Renal cortical epithelial cell (primary cell): ENCODE measurements around the gene DSCAM. TPM values are rescaled to one million over a fixed set of nuclear protein-coding genes. Genes with fewer than 3 reads are reported as not detected.

Source experiments
- DNase-seq: peaks from one replicate; pipeline ENCODE4 v3.0.0-alpha.2; 2011; ENCODE audit warnings: low read depth
- total RNA-seq: library from RNA; depleted of rRNA; stranded (reverse); fragments of >200 nt; gene quantifications from 2 replicates; pipeline ENCODE4 v1.2.3, GENCODE V29; 2014

The DSCAM gene
- total RNA-seq, 1 donor from 2014 or later, result not detected

DNA sequence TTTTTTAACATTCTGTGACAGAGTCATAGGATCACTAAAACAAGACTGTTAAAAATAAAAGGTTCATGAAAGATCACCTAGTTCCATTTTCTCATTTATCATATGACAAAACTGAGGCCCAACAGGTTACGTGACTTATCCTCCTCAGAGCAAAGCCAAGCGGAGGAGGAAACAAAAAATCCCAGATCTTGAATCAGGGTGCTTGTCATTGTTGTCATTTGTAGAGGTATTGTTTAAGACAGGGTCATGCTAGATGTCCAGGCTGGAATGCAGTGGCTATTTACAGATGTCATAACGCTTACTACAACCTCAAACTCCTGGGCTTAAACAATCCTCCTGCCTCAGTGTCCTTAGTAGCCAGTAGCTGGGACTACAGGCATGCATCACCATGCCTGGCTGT, 293.2 kb downstream of the DSCAM start:
- DNase-seq, result no peak

DNA sequence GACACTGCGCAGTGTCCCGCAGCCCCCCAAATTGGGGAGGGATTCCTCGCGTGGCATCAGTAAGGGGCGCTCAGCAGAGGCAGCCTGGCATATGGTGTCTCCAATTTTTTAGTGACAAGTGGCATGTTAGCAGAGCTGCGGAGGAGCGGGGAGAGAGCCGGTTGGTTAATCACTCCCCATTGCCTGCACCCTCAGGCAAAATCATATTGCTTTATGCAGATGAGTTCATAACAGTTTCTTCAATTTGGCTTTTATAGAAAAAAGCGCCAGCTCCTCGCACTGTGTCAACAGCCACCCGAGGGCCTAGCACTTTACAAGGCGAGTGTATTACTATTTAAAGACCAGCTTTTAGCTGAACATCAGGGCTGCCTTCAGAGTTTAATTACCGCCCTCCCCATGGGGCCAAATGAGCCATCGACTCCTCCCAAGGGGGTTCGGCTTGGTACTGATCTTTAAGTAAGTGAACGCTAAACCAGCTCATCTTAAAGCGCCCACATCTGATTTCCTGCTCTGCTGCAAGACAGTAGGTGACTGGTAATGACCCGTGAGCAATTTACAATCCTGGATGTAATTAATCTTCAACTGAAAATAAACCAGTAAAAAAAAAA, 298.9 kb downstream of the DSCAM start:
- no peak for DNase-seq

DNA sequence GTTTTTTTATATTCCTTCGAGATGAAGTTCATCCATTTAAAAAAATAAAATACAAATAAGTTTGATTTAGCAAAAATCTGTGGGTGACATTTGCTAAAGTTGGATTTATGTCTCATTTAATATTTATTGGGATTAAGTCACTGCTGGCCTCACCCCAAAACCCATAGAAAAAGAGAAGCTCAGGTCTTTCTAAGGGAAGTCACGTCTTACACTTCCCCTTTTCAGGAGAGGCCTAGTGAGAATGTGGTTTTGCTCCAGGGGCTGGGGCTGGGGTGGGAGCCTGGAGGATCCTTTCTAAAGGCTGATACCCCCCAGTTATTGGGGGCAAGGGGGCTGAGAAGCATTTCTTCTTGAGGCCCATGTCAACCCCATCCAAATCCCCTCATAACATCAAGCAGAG, 300.3 kb downstream of the DSCAM start:
- DNase-seq, result no peak

DNA sequence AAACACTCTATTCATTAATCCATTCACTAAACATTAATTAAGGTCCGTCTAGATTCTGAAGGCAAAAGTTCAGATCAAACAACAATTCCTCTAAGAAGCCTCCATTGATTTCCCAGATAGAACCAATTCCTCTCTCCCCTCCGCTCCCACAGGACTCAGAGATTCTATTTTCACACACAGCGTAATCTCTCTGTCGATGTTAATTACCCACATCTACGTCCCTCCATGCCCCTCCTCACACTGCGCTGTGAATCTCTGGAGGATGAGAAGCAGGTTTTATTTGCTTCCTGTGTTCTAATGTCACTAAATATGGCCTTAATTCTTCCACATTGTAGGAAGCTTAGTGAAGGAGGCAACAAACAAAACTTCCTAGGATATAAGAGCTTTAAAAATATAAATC, 306.7 kb downstream of the DSCAM start:
- no peak for DNase-seq

DNA sequence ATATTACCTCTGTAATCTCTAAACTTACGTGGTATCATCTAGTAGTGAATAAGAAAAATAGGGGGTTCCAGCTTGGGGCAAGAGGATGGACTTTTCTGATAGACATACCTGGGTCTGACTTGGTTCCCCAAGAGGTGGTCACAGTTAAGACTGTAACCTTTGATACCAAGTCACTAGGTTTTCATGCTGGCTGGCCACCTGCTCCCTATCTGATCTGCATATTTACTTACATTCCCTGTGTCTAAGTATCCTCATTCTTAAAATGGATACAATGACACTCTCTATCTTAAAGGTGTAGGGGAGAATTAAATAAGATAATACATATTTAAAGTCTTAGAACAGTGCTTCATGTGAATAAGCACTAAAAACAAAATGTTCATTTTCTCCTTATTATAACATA, 312.1 kb downstream of the DSCAM start:
- no peak for DNase-seq

DNA sequence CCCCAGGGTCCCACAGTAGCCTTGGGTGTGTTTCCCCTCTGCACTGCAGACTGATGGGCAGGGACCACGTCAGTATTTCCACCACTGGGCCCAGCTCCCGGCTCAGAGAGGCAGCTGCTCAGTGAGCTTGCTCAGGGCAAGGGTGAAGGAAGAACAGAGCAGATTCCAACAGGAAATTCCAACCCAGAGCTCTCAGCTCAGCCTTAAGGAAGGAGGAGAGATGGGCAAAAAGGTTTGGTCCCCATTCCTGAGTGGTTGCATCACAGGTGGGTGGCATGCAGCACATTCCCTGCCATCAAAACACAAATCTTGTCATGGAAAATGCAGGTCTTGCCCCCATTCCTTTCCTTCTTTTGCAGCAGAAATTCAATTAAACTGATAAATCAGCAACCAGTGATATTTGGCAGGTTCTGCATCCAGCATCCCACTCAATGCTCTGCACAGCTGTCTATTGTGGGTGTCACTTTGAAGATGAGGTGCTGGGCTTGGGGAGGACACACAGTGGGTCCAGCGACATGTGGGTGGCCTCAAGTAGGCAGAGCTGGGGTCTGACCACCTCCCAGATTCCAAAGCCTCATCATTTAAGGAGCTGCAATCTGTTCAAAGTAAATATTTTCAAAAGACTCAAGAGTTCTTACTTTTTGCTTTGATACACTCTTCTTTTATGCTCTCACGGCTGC, 315.4 kb downstream of the DSCAM start:
- no peak for DNase-seq

DNA sequence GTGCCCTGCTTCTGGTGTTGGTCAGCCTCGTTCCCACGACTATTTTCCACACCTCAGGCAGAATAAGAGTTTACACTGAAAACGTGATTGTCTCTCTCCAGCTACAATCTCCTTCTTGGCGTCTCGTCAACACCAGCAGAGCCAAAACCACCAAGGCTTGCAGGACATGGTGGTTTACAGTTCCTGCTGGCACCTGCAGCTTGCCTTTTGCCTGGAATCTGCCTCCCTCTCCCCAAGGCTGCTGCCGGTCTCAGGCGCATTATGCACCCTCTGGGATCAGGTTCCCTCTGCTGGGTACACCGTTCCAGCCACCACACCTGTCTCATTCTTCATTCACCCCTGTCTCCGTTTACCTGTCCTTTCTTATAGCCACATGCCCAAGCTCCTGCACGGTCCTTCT, 315.9 kb downstream of the DSCAM start:
- no peak for DNase-seq

DNA sequence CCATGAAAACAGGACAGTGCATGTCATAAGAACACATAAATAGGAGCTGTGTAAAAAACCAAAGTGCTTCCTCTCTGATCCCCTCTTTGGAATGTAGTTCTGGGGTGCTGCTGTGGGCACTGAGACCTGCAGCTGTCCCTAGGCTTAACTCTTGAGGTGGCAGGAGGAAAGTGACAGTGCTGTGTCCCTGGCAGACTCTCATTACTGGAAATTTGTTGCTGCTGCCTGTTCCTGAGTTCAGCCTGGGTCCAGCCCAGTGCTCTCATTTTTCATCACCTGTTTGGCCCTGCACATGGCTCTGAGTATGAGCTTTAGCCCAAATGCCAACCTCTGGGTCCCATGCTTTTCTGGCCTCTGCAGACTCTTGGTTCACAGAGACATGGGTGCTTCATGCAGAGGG, 329.3 kb downstream of the DSCAM start:
- no peak for DNase-seq

DNA sequence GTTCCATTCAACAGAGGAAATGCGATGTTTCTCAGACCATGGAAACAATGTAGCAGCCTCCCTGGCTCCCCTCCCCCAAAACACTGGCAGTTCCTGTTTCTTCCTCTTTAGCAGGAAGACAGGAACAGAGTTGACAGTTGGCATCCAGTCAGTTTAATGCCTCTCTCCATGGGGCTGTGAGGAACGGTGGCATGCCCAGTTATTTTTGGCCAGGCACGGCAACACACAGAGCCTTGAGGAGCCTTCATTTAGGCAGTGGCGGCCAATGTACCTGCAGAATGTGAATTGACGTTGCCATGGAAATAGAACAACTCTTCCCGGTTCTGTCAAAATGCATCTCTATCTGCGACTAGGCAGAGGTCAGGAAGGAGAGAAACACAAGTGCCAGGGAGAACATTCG, 330.6 kb downstream of the DSCAM start:
- DNase-seq, result no peak

DNA sequence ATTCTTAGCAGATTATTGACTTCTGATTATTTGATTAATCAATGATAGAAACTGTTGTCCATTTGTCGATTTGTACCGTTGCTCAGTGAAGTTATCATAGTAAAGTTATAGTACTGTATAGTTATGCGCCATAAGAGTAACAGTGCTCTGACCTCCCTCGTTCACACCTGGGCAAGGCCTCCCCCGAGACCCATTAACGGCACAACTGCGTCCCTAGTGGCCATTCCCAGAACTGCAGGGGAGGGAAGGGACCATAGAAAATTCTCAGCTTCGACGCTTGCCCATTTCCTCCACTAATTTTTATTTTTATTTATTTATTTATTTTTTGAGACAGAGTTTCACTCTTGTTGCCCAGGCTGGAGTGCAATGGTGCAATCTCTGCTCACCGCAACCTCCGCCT, 334.4 kb downstream of the DSCAM start:
- no peak for DNase-seq

DNA sequence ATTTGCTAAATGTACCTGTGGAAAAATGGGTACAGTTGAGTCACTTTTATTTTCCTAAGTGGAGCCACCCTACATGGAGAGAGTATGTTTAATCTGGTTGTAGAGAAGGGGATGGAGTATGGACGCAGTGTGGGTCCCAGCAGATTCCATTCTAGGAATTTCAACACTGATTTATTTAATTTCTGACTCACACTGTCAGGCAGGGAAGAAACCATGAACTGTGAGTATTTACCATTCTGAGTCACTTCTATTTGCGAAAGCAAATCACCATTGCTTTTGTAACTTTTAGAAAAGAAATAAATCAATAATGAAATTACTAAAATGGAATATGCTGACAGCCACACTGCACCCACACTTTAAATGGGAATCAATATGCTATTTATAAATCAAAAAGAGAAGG, 339.0 kb downstream of the DSCAM start:
- DNase-seq, result no peak

DNA sequence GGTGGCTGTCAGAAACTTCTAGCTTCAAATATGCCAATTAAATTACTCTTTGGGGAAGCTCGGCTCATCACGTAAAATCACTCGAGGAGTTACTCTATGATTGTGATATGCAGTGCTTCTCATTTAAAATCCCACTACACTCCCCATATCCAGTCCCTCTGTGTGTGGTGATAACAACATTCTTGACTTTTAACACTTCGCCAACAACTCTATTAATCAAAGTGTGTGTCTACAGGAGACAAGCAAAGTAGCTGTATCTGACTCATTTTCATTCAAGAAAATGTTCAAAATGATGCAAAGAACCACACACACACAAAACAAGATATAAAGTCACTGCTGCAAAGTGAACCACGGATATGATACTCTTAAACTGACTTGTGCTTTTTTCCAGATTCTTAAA, 341.3 kb downstream of the DSCAM start:
- no peak for DNase-seq

DNA sequence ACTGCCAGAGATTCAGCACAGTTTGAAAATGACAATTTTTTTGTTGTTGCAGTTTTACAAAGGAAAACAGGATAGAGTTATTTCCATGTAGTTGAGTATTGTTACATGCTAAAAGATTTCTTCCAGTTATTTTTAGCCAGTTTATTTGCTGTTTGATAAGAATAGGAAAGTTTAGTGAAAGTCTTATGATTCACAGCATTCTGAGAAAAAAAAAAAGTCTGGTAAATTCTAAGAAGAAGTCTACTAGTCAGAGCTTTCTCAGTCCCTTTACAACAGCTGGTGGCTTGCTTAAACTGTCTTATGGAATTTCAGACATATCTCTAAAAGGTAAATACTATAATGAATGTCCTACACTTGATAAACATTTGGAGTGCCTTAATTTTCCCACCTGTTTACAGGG, 341.7 kb downstream of the DSCAM start:
- no peak for DNase-seq

DNA sequence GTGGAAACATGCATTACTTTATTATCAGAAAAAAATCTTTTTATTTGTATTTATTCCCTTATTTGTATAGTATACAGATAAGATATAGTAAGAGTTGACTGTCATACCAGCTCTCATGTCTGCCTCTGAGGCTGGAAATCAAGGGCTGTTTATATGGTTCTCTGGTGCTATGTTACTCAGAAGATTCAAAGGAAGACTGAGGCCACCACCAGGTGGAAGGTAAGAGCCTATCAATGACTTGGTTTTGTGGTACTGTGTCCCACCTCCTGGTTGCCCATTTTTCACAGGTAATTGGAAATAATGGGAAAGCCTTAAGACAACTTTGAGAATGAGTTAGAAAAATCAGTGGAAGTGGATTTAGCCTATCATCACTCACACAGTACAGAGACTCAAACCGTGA, 342.1 kb downstream of the DSCAM start:
- no peak for DNase-seq

DNA sequence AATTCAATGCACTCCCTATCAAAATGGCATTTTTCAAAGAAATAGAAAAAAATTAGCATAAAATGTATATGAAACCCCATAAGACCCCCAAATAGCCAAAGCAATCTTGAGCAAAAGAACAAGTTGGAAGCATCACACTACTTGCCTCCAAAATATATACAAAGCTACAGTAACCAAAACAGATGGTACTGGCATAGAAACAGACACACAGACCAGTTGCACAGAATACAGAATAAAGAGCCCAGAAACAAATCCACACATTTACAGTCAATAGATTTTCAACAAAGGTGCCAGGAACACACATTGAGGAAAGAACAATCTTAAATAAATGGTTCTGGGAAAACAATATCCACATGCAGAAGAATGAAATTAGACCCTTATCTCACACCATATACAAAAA, 350.8 kb downstream of the DSCAM start:
- no peak for DNase-seq

DNA sequence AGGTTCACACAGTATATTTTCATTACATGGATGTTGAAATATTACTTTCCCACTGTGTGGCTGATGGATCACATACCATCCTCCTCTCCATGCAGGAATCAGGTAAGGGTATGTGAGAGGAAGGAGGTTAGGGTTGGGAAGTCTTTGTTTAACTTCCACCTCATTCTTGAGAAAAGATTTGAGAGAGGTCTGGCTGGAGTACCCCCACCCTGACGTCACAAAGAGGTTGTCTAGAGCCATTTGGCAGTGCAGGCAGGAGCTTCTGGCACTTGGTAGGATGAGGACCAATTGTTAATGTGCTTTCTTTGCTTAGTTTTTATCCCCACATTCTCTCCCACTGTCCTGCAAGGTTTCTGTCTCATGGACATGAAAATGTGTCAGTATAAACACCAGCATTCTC, 356.6 kb downstream of the DSCAM start:
- DNase-seq, result no peak

DNA sequence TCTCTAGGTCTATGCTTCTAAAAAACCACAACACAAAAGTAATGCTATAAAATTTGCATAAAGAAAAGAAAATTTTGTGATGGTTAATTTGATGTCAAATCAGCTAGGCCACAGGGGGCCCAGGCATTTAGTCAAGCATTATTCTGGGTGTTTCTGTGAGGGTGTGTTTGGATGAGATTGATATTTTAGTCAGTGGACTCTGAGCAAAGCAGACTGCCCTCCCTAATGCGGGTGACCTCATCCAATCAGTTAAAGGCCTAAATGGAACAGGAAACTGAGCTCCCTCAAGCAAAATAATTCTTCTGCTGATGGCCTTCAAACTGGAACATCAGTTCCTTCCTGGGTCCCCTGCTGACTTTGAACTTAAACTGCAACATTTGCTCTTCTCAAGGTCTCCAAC, 358.0 kb downstream of the DSCAM start:
- DNase-seq, result no peak

DNA sequence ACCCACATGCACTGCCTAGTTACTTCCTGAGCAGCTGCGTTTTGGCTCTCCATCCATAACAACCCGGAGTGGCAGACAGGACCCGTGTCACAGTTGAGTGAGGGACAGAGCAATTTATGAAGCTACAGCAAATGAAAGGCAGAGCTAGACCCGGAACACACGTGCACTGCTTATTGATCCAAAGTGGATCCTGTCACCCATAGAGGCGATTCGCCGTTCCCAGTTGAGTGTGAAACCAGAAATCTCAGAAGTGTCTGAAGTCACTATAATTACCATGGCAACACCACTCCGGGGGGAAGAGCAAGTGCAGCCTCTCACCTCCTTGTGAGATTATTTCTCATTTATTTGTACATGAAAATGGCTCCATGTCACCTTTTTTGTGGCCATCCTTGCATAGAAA, 365.2 kb downstream of the DSCAM start:
- no peak for DNase-seq

DNA sequence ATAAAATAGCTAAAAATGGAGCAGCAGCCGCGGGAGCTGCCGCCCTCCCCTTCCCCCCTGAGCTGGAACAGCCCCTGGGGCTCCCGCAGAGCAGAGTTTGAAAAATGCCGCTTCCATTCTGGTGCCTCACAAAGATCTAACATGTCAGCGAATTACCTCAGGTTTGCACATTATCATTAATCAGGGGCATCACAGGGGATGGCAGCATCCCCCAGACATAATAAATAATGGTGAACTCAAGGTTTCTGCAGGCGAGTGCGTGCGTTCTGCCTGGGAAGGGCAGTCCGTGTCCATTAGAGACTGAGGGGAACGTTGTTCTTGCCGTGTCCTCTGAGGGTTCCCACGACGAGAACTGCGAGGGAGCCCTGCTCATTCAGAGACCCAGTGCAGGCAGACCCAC, 372.4 kb downstream of the DSCAM start:
- no peak for DNase-seq

DNA sequence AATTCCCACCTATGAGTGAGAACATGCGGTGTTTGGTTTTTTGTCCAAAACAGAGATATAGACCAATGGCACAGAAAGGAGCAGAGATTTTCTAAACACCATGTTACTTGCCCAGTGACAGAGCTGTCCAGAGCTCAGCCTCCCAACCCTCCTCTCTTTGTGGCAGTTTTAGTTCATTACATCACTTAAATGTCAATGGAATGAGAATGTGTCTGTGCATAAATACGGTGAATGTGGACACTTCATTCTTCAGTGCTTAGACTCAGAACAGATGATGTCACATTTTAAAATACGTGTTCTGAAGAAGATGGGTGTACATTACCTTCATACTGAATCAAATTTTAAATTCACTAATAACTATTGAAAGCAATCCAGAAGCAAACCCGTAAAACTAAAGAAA, 374.9 kb downstream of the DSCAM start:
- no peak for DNase-seq

DNA sequence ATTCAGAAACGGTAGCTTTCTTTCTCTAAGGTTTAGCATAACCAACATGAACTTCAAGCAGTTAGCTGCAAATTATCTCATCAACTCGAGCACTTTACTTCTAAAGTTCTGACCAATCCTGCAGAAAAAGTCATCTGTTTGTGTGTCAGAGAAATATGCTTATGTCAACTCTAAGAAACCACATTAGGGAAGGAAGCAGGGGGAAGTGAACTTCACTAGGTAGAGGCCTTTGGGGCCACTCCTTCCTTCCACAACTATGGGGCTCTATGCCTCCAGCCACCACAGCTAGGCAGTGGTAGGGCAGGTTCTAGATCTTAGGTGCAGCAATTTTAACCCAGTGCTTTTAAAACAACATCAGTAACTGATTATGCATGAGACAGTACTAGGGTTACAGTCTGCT, 375.9 kb downstream of the DSCAM start:
- no peak for DNase-seq

DNA sequence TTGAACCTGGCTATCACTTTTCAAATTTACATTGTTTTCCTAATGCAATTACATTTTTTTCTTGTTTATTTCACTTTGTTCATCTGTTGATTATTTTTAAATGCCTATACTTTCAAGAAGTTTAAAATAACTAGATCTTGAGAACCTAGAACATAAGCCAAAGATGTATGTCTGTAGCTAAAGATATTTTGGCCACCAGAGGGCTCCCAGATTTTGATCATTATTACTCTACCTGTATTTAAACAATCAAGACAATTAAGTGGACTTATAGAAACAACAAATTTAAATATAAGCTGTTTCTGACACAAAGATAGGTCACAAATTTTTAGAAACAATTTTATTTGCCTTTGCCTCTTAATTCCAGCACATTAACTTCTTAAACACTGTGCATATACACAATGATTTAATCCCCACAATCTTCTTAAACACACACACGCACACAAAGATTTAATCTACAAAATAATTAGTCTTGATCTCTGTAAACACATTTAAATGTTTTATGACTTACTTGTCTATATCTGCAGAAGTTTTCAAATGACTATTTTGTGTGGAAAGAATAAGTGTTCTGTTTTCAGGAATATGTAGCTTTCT, 380.0 kb downstream of the DSCAM start:
- DNase-seq, result no peak

DNA sequence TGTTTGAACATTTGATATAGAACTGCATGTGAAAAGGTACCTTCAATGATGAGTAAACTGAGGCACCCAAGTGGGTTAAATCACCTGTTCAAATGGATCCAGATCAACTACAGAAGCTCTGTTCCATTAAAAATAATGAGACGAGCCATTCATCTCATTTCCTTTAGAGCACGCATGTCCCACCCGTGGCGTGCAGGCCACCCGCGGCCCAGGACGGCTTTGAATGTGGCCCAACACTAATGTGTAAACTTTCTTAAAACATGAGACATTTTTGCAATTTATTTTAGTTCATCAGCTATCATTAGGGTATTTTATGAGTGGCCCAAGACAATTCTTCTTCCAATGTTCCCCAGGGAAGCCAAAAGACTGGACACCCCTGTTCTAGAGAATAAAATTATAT, 381.6 kb downstream of the DSCAM start:
- DNase-seq, result no peak

DNA sequence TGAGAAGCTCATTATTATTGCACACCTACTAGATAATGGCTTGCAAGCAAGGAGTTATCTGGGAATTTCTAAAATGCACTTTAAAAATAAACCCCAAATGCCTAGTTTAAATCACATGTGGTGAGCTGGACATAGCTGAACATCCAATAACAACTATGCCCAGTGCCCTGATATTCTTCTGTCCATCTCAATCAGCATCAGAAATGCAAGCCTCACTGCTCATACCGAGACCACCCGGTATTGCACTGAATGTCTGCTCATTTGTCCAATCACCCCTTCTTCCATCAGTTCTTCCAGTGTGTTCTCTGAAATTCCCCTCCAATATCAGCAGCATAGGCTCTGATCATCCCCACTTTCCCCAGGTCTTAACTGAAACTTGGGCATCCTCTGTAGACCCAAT, 383.8 kb downstream of the DSCAM start:
- no peak for DNase-seq
